Thoracic aorta (tissue), 2 donors: ENCODE data around the gene PARM1. TPM values are rescaled to one million over a fixed set of nuclear protein-coding genes. Genes with fewer than 3 reads are reported as not detected.
A peak's percentile ranks its signal among the peaks of the same experiment; 100 is the strongest.

Experiments used
- ATAC-seq: fragments of 150-250 bp; one replicate; pipeline ENCODE4 v1.8.0; 2017; ENCODE audit warnings: low read depth; ENCODE audit not compliant: insufficient number of reproducible peaks, low FRiP score
- DNase-seq: peaks from one replicate; pipeline ENCODE4 v3.0.0-alpha.2; 2020; ENCODE audit warnings: low spot score
- H3K27ac ChIP-seq, 2 donors: fragments of 200-600 bp; sonication (generic); 1 replicate in 1 of 2; 2 replicates in 1 of 2; pipeline ENCODE4 v1.5.1; 2016; ENCODE audit warnings: mild to moderate bottlenecking in 2 of 2, moderate library complexity in 2 of 2
- H3K27me3 ChIP-seq: fragments of 200-600 bp; sonication (generic); replicated peaks from 2 replicates; pipeline ENCODE4 v1.6.0; 2016; ENCODE audit warnings: mild to moderate bottlenecking; ENCODE audit not compliant: insufficient read depth
- H3K36me3 ChIP-seq: fragments of 200-600 bp; sonication (generic); one replicate; pipeline ENCODE4 v1.5.1; 2016
- H3K4me1 ChIP-seq, 2 donors: fragments of 200-600 bp; sonication (generic); 1 replicate in 1 of 2; 2 replicates in 1 of 2; pipeline versions ENCODE4 v1.5.1 to v1.6.0; 2016; ENCODE audit warnings: low read depth in 2 of 2, mild to moderate bottlenecking in 1 of 2; ENCODE audit not compliant: control insufficient read depth in 1 of 2
- H3K4me3 ChIP-seq: fragments of 200-600 bp; sonication (generic); 2 replicates; pipeline ENCODE4 v1.5.1; 2016; ENCODE audit warnings: mild to moderate bottlenecking
- H3K9me3 ChIP-seq: fragments of 200-600 bp; sonication (generic); 2 replicates; pipeline ENCODE4 v1.5.1; 2016
- total RNA-seq, 2 donors: library from RNA; depleted of rRNA; stranded (reverse); fragments of >200 nt; gene quantifications; one replicate each; pipeline versions ENCODE4 v1.1.0 to v1.2.3, GENCODE V29; 2016
- TF ChIP-seq, protein P1 (sequence below): fragments of 200-600 bp; sonication (generic); IDR thresholded peaks from one replicate; pipeline ENCODE4 v1.5.1; 2019; ENCODE audit warnings: antibody characterized with exemption

Gene PARM1
- total RNA-seq, 2 donors from 2014 or later: 127 to 263 TPM

DNA sequence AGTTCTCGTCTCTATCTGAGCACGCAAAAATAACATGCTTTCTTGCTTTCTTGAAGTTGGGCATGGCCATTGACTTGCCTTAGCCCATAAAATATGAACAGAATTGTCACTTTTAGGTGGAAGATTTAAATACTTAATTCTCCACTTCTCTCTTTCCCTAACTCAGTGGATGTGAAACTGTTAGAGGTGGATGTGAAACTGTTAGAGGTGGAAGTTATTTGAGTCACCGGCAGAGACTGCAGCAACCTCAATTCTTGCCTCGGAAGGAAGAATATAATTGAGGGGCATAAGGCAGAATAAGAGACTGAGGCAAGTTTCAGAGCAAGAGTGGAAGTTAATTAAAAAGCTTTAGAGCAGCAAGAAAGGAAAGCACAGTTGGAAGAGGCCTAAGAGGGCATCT is 2.8 kb upstream of the PARM1 start:
- no peaks in the 10 kb centered on the region for H3K9me3 ChIP-seq
- no peaks in the 10 kb centered on the region for H3K36me3 ChIP-seq
- TF ChIP-seq, protein P1, sequence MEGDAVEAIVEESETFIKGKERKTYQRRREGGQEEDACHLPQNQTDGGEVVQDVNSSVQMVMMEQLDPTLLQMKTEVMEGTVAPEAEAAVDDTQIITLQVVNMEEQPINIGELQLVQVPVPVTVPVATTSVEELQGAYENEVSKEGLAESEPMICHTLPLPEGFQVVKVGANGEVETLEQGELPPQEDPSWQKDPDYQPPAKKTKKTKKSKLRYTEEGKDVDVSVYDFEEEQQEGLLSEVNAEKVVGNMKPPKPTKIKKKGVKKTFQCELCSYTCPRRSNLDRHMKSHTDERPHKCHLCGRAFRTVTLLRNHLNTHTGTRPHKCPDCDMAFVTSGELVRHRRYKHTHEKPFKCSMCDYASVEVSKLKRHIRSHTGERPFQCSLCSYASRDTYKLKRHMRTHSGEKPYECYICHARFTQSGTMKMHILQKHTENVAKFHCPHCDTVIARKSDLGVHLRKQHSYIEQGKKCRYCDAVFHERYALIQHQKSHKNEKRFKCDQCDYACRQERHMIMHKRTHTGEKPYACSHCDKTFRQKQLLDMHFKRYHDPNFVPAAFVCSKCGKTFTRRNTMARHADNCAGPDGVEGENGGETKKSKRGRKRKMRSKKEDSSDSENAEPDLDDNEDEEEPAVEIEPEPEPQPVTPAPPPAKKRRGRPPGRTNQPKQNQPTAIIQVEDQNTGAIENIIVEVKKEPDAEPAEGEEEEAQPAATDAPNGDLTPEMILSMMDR: no peak
- DNase-seq (no peak), ATAC-seq (no peak)
- H3K4me3 ChIP-seq: no peak overlapping the region
- no peak overlapping the region for H3K27ac ChIP-seq
- H3K27me3 ChIP-seq: no peaks in the 10 kb centered on the region
- peaks cover 2% of the 10 kb centered on the region in 2 donors for H3K4me1 ChIP-seq

DNA sequence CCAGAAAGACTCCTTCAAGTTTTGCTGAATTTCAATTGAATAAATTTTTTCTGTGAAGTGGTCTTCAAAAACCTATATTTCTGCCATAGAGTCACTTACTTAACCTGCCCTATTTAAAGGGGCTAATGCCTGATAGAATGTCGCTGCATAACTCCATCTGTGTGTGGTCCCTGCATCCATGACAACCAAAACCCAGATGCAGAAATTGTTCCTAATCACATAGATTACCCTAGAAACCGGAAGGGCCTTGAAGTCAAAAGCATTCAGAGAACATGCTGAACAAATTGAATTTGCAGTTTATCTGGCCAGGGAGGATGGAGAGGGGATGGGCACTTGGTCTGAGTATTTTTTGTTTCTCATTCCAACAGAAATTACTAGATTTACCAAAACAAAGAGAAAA is 1.5 kb upstream of the PARM1 start:
- TF ChIP-seq, protein P1: no peak
- ATAC-seq (no peak), DNase-seq (no peak)
- Histone ChIP-seq H3K27ac (no peak overlapping the region), H3K4me3 (no peak overlapping the region), H3K27me3 (no peaks in the 10 kb centered on the region), H3K36me3 (no peaks in the 10 kb centered on the region), H3K9me3 (no peaks in the 10 kb centered on the region), H3K4me1 (peaks cover 5 to 6% of the 10 kb centered on the region in 2 donors)

DNA sequence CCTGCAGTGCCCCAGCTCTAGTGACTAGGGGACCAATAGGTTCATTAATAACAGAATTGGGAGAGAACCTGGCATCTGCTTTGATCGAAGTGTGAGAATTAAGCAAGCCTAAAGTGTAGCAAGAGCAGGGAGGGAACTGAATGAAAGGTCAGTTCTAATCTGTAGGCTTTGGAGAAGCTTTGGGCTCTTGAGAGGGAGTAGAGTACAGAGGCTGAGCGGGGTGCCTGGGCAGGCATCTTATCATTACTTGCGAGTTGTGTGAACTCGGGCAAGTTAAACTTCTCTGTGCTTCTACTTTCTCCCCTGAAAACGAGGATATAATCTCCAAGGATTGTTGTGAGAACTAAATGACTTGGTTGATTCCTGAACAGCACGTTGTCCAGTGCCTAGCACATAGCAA is 906 bp upstream of the PARM1 start:
- ATAC-seq: no peak

DNA sequence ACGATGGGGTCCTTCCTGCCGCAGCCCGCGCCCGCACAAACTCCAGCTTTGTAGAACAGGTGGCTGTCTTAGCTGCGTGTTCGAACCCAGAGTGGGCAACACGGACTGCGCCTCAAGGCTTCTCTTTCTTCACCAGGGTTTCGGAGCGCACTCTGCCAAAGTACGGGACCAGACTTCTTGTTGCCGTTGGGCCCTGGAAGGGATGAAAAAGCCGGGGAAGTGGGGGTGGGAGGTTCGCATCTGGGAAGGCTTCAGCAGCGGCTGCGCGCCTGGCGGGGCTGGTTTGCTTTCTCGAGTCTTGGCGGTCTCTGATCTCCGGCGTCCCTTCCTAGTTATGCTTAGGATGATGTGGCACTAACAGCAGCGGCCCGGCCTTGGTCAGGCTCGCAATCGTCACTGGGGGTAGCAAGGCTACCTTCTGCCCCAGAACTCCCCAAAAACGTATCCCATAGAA is 673 bp downstream of the PARM1 start:
- Histone ChIP-seq H3K36me3 (no peaks in the 10 kb centered on the region), H3K27ac (peak overlapping the region; percentile 83 to 93), H3K4me1 (peaks cover 7 to 24% of the 10 kb centered on the region in 2 donors), H3K9me3 (no peaks in the 10 kb centered on the region), H3K4me3 (peak overlapping the region; percentile 85), H3K27me3 (no peaks in the 10 kb centered on the region)
- DNase-seq: no peak
- peak; percentile 15 for ATAC-seq
- TF ChIP-seq, protein P1: no peak

More for the DNA sequence above, 906 bp upstream of the PARM1 start:
- H3K4me1 ChIP-seq: peaks cover 5 to 10% of the 10 kb centered on the region in 2 donors
- H3K4me3 ChIP-seq: no peak overlapping the region
- H3K36me3 ChIP-seq: no peaks in the 10 kb centered on the region
- TF ChIP-seq, protein P1: no peak
- H3K9me3 ChIP-seq: no peaks in the 10 kb centered on the region
- H3K27ac ChIP-seq: no peak overlapping the region
- no peak for DNase-seq
- no peaks in the 10 kb centered on the region for H3K27me3 ChIP-seq

DNA sequence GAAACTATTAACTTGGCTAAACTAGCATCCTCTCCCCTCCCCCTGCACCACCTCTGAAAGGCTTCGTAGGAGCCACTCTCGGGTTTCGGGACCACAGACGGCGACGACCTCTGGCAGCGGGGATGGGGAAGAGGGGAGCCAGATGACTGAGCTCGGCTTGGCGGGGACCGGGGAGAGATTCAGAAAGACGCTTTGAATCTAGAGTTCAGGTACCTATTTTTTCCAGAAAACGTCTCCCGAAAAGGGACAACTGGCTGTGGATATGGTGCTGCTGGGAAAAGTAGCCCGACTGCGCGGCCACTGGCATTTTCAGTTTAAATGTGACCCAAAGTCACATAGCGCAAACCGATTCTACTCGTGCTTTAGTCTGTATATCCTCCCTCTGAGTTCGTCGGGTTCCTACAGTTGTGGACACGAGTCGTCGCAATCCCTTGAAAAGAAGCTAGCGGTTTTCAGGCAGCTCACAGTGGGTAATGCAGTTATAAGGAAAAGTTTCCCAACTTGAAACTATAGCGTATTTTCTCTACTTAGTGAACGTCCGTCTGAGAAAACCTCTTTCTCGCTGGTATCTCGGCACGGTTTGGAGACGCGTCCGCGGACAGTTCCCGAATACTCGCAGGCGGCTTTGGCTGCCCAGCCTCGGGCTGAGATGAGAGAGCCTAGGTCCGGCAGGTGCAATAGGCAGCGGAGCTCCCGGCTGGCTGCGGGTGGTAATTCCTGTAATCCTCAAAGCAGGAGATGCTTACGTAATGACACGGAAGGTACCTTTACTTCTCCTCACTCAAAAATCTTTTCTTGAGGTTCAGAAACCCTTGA is 1.3 kb downstream of the PARM1 start:
- DNase-seq: no peak
- peak overlapping the region; percentile 85 for H3K4me3 ChIP-seq
- TF ChIP-seq, protein P1: no peak
- H3K9me3 ChIP-seq: no peaks in the 10 kb centered on the region
- H3K4me1 ChIP-seq: peaks cover 7 to 24% of the 10 kb centered on the region in 2 donors
- peak overlapping the region; percentile 83 to 93 for H3K27ac ChIP-seq
- H3K27me3 ChIP-seq: no peaks in the 10 kb centered on the region
- ATAC-seq: peak; percentile 29
- no peaks in the 10 kb centered on the region for H3K36me3 ChIP-seq
